Astrocyte of the cerebellum (primary cell): ENCODE data around the gene OR6F1.
"Not testable (repeated sequence)": the region's sequence is repeated elsewhere in the genome, so short reads cannot be mapped to it uniquely, and the experiment has no call there.

ENCODE experiments used
- DNase-seq: peaks from one replicate; pipeline ENCODE4 v3.0.0-alpha.2; 2011; ENCODE audit warnings: low read depth
- H3K4me3 ChIP-seq: 2 replicates; pipeline ENCODE4 v1.5.1; 2011; ENCODE audit warnings: mild to moderate bottlenecking, low read depth, low read length, moderate library complexity
- CTCF ChIP-seq: IDR thresholded peaks from 2 replicates; pipeline ENCODE4 v1.5.1; 2012; ENCODE audit warnings: low read length, low read depth, moderate library complexity, mild to moderate bottlenecking; ENCODE audit errors: missing control alignments
- in situ Hi-C: cut with HindIII; loops from 2 replicates; pipeline ENCODE4 v1.10.0; 2017; ENCODE audit warnings: low sequenced_read_pairs

Gene OR6F1

DNA sequence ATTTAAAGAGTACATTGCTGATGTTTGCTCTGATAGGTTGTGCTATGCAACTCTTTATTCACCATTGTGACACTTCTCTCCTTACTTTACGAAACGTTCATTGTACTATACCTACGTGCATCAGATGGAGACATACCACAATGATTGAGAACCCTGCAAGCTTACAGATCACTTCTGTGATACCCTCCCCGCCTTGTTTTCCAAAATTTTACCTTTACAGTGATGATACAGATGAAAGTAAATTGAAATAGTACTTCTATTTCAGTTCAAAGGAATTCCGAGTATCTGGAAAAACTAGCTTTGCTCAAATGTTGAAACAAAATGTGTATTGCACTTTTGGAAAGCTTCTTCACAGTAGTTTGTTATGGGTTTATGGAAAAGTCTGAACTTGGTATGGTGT lies 25.3 kb upstream of the OR6F1 start:
- H3K4me3 ChIP-seq = no peak overlapping the region
- no peak for TF ChIP-seq CTCF
- DNase-seq = no peak
- in situ Hi-C loops = no loop called here

DNA sequence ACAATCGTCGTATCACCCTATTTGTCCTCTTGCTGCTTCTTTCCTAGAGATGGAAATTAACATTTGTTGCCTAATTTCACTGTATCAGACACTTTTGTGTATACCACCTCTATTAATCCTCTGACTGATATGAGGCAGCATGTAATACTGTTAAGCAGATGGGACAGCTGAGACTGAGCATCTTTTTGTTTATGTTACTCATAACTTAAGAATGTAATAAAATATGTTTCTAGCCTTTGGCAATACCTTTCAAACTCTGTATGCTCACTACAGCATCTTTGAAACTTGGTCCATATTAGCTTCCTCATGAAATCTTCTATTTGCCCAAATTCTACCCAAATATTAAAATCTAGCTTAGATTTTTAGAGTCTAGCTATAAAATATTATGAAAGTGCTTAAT lies 24.3 kb upstream of the OR6F1 start:
- TF ChIP-seq CTCF = no peak
- in situ Hi-C loops = no loop called here
- H3K4me3 ChIP-seq = no peak overlapping the region
- DNase-seq = no peak

GRCh38 chr1:247738315-247738714 lies 21.9 kb upstream of the OR6F1 start, which contains the start of gene OR14K1:
Gene OR14K1 (plus strand): TSS chr1:247738615. CDS start chr1:247738615, 0 bp downstream.
- DNase-seq = no peak
- TF ChIP-seq CTCF = no peak
- H3K4me3 ChIP-seq = no peak within 1 kb of the TSS
- in situ Hi-C loops = no loop called here

- no peak overlapping the region for H3K4me3 ChIP-seq
Measured at GRCh38 chr1:247721222-247721621, 4.8 kb upstream of the OR6F1 start.

DNA sequence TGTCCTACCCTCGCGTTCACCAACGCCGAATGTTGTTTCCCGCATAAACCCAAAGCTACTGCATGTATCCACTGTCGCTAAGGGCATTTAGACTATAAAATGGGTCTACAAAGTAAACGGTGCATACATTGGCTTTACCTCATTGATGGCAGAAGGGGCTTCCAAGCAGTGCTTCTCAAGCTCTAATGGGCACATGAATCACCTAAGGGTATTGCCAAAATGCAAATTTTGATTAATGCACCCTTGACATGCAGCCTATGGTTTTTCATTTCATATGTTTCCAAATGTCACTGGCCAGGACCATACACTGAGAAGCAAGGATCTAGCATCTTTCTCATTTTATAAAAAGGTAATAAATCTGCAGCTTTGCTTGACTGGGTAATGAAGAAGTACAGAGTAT lies 2.7 kb downstream of the OR6F1 start:
- no peak for DNase-seq
- H3K4me3 ChIP-seq = no peak overlapping the region
- in situ Hi-C loops = no loop called here
- TF ChIP-seq CTCF = no peak

More at GRCh38 chr1:247721222-247721621, 4.8 kb upstream of the OR6F1 start:
- in situ Hi-C loops = no loop called here
- DNase-seq = no peak
- TF ChIP-seq CTCF = no peak

- H3K4me3 ChIP-seq, in situ Hi-C loops, DNase-seq: not testable (repeated sequence)
Measured at GRCh38 chr1:247710681-247711080, 5.8 kb downstream of the OR6F1 start.

GRCh38 chr1:247701338-247701737 lies 15.1 kb downstream of the OR6F1 start:
- no peak for DNase-seq
- no peak overlapping the region for H3K4me3 ChIP-seq
- no peak for TF ChIP-seq CTCF
- in situ Hi-C loops = no loop called here
